ENCODE results near the gene ZNF418.
A peak's percentile ranks its signal among the peaks of the same experiment; 100 is the strongest.

ZNF418 gene

DNA sequence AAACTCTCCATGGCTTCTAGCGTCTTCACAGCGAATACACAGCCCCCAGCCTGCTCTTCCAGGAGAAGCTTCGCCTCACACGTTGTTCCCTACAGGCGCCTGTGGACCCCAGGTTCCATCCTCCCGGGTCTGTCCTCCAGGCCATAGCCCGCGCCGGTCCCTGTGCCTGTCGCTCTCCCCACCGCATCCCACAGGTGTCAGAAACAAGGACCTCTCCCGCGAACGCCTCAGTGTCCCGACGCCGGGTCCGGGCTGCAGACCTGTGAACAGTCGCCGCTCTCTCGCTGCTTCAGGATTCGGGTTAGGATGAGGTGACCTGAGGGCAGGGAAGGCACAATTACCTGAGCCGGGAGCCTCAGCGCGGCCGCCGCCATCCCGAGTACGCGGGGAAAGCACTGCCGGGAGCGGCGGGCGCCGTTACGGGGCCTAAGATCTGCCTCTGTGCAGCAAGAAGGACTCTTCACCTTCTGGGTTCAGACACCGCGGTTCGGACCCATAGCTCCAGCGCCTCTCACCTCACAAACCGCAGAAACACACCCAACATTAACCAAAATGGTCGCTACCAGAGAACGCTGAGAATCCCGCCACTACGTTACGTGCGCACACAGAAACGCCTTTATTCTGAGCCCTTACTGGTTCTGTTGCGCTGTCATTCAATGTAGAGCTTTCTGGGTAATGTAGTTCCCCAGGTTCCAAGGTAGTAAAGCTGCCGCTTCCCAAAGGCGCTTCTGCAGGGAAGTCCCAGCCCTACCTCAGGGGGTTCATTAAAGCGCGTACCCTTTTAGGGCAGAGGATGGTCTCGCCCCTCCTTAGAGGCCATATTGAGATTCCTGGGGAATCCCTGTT lies at the start of gene ZNF418:
ZNF418 (minus strand) TSS at position 583 of the 846 bp plus-strand sequence. CDS start 1,580 bp downstream, outside the sequence.
- no peaks in the 10 kb centered on the region for H3K27me3 ChIP-seq (ENCODE audit: control insufficient read depth, insufficient read depth, low read length)
- H3K4me1 ChIP-seq (ENCODE audit: control insufficient read depth, insufficient read depth, low read length), result no peaks in the 10 kb centered on the region; the same call in none of the 2 replicates
- H3K27ac ChIP-seq (ENCODE audit: low read depth, low read length), result peak within 1 kb of the TSS; percentile 87

DNA sequence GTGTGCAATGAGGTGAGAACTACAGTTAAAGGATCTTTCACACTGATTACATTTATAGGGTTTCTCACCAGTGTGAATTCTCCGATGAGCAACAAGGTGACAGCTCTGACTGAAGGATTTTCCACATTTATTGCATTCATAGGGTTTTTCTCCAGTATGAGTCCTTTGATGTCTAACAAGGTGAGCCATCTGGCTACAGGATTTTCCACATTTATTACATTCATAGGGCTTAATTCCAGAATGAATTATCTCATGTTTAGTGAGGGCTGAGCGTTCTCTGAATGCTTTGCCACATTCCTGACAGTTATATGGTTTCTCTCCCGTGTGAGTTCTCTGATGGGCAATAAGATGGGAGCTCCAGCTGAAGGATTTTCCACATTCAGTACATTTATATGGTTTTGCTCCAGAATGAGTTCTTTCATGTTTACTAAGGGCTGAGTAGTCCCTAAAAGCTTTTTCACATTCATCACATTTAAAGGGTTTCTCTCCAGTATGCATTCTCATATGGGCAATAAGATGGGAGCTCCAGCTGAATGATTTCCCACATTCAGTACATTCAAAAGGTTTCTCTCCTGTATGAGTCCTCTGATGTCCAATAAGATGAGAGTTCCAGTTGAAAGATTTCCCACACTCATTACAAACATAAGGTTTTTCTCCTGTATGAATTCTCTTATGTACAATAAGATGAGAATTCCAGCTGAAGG lies 43.5 kb upstream of the ZNF418 start:
- Histone ChIP-seq H3K27me3 (ENCODE audit: control insufficient read depth, insufficient read depth, low read length) (no peaks in the 10 kb centered on the region), H3K4me3 (ENCODE audit: low read depth, low read length) (peak overlapping the region; percentile 37; the same call in 1 of the 2 replicates), H3K27ac (ENCODE audit: low read depth, low read length) (no peak overlapping the region), H3K9me3 (ENCODE audit: control insufficient read depth, insufficient read depth, low read length) (peaks cover 95% of the 10 kb centered on the region), H3K4me1 (ENCODE audit: control insufficient read depth, insufficient read depth, low read length) (no peaks in the 10 kb centered on the region), H3K9ac (ENCODE audit: low read depth, low read length) (no peak overlapping the region), H3K36me3 (ENCODE audit: control insufficient read depth, insufficient read depth, low read length) (peaks cover 59% of the 10 kb centered on the region)

More for the DNA sequence above, at the start of gene ZNF418:
- peak within 1 kb of the TSS; percentile 94 for H3K4me3 ChIP-seq (ENCODE audit: low read depth, low read length)
- H3K9me3 ChIP-seq (ENCODE audit: control insufficient read depth, insufficient read depth, low read length), result peaks cover 18% of the 10 kb centered on the region
- peaks cover 34% of the 10 kb centered on the region for H3K36me3 ChIP-seq (ENCODE audit: control insufficient read depth, insufficient read depth, low read length)
- H3K9ac ChIP-seq (ENCODE audit: low read depth, low read length), result peak within 1 kb of the TSS; percentile 97

DNA sequence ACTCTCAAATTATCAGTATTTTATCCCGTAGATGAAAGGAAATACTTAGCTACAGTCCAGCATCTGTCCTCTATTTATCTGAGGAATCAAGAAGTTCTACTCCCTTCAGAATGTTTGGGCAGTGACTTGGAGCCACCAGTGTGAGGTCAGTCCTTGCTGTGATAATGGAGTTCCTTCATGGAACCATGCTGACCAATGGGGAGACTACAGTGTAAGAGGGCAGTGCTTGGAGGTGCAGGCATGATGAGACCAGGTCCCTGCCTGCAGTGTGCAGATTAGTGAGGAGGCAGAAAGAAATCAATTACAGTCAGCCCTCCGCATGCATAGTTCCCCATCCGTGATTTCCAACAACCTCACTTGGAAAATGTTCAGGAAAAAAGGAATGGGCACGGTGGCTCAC lies 39.2 kb upstream of the ZNF418 start, which contains the start of gene C19orf18:
C19orf18 (minus strand) TSS at position 101 of the 400 bp plus-strand sequence. CDS start 102 bp downstream, outside the sequence.
- no peak within 1 kb of the TSS for H3K4me3 ChIP-seq (ENCODE audit: low read depth, low read length)
- H3K4me1 ChIP-seq (ENCODE audit: control insufficient read depth, insufficient read depth, low read length), result no peaks in the 10 kb centered on the region
- no peaks in the 10 kb centered on the region for H3K27me3 ChIP-seq (ENCODE audit: control insufficient read depth, insufficient read depth, low read length)
- H3K9me3 ChIP-seq (ENCODE audit: control insufficient read depth, insufficient read depth, low read length), result peaks cover 89% of the 10 kb centered on the region
- H3K9ac ChIP-seq (ENCODE audit: low read depth, low read length), result no peak within 1 kb of the TSS
- peaks cover 17% of the 10 kb centered on the region for H3K36me3 ChIP-seq (ENCODE audit: control insufficient read depth, insufficient read depth, low read length)
- no peak within 1 kb of the TSS for H3K27ac ChIP-seq (ENCODE audit: low read depth, low read length)

DNA sequence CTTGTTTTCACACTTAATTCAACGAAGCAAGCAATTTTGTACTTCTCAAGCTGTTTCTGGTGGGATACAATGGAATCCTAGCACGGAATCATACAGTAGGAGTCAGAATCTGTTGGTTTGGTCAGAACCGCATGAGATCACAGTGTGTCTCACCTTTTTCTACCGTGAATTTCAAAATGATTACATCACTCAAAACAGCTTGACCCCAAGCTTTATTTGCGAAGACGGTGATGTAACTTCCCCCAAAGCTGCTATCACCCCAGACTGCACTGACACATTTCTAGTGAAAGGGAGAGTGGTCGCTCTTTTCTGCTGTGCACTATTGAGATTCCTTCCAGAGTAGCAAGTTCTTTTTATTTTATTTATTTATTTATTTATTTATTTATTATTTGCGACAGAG lies 29.6 kb upstream of the ZNF418 start:
- Histone ChIP-seq H3K36me3 (ENCODE audit: control insufficient read depth, insufficient read depth, low read length) (no peaks in the 10 kb centered on the region), H3K9me3 (ENCODE audit: control insufficient read depth, insufficient read depth, low read length) (peaks cover 53% of the 10 kb centered on the region), H3K27me3 (ENCODE audit: control insufficient read depth, insufficient read depth, low read length) (no peaks in the 10 kb centered on the region)

DNA sequence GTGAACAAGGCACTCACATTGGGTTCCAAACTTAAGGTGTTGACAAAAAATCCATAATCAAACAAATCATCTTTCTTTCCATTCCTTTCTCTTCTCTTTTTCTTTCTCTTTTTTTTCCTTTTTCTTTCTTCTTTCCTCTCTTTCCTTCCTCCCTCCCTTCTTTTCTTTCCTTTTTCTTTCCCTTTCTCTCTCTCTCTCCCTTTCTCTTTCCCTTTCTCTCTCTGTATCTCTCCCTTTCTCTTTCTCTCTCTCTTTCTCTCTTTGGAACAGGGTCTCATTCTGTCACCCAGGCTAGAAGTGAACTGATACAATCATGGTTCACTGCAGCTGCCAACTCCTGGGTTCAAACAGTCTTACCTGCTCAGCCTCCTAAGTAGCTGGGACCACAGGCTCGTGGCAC lies 26.6 kb upstream of the ZNF418 start:
- Histone ChIP-seq H3K9me3 (ENCODE audit: control insufficient read depth, insufficient read depth, low read length) (peaks cover 51% of the 10 kb centered on the region), H3K36me3 (ENCODE audit: control insufficient read depth, insufficient read depth, low read length) (no peaks in the 10 kb centered on the region), H3K27ac (ENCODE audit: low read depth, low read length) (no peak overlapping the region), H3K4me3 (ENCODE audit: low read depth, low read length) (no peak overlapping the region), H3K27me3 (ENCODE audit: control insufficient read depth, insufficient read depth, low read length) (no peaks in the 10 kb centered on the region), H3K4me1 (ENCODE audit: control insufficient read depth, insufficient read depth, low read length) (no peaks in the 10 kb centered on the region), H3K9ac (ENCODE audit: low read depth, low read length) (no peak overlapping the region)

More for the DNA sequence above, 29.6 kb upstream of the ZNF418 start:
- no peak overlapping the region for H3K9ac ChIP-seq (ENCODE audit: low read depth, low read length)
- H3K4me1 ChIP-seq (ENCODE audit: control insufficient read depth, insufficient read depth, low read length), result no peaks in the 10 kb centered on the region
- H3K4me3 ChIP-seq (ENCODE audit: low read depth, low read length), result no peak overlapping the region; the same call in 1 of the 2 replicates
- H3K27ac ChIP-seq (ENCODE audit: low read depth, low read length), result no peak overlapping the region

DNA sequence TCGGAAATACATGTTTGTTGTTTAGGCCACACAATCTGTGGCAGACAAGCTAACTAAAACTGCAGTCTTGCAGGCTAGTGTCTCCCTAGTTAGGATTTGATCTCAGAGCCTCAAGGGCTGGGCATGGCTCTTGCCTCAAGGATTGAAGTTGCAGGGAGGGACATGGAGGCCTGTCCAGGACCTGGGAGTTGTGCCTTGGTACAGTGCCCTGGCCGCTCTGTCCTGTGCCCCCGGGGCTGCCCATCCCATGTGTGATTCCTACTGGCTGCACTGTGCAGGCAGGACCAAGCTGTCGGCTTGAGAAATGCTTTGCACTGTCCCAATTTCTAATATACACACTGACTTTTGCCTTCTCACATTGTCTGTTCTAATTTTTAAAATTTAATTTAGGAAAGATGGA lies 19.8 kb upstream of the ZNF418 start:
- no peaks in the 10 kb centered on the region for H3K27me3 ChIP-seq (ENCODE audit: control insufficient read depth, insufficient read depth, low read length)
- no peaks in the 10 kb centered on the region for H3K4me1 ChIP-seq (ENCODE audit: control insufficient read depth, insufficient read depth, low read length)
- no peaks in the 10 kb centered on the region for H3K36me3 ChIP-seq (ENCODE audit: control insufficient read depth, insufficient read depth, low read length)
- H3K9ac ChIP-seq (ENCODE audit: low read depth, low read length), result no peak overlapping the region
- no peak overlapping the region for H3K4me3 ChIP-seq (ENCODE audit: low read depth, low read length)
- H3K27ac ChIP-seq (ENCODE audit: low read depth, low read length), result no peak overlapping the region
- peaks cover 56% of the 10 kb centered on the region for H3K9me3 ChIP-seq (ENCODE audit: control insufficient read depth, insufficient read depth, low read length)

DNA sequence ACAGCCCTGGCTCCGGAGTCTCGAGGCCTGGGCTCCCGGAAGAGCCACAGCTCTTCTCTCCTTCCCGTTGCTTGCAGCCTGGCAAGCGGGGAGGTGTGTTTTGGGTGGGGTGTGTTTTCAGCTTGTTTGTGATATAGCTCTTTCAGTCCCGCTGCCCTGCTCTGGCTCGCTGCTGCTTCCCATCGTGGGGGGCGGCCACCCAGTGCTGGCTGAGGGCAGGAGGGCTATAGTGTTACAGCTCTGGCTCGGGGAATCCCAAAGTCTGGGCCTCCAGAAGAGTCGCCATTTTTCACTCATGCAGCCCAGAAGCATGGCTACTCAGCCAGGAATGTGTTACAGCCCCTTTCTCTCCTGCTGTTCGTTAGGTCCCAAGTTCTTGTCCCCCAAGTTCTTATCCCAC lies 14.5 kb upstream of the ZNF418 start:
- Histone ChIP-seq H3K36me3 (ENCODE audit: control insufficient read depth, insufficient read depth, low read length) (no peaks in the 10 kb centered on the region), H3K4me3 (ENCODE audit: low read depth, low read length) (no peak overlapping the region), H3K4me1 (ENCODE audit: control insufficient read depth, insufficient read depth, low read length) (no peaks in the 10 kb centered on the region), H3K9me3 (ENCODE audit: control insufficient read depth, insufficient read depth, low read length) (peaks cover 34% of the 10 kb centered on the region), H3K27me3 (ENCODE audit: control insufficient read depth, insufficient read depth, low read length) (no peaks in the 10 kb centered on the region), H3K27ac (ENCODE audit: low read depth, low read length) (no peak overlapping the region), H3K9ac (ENCODE audit: low read depth, low read length) (no peak overlapping the region)

DNA sequence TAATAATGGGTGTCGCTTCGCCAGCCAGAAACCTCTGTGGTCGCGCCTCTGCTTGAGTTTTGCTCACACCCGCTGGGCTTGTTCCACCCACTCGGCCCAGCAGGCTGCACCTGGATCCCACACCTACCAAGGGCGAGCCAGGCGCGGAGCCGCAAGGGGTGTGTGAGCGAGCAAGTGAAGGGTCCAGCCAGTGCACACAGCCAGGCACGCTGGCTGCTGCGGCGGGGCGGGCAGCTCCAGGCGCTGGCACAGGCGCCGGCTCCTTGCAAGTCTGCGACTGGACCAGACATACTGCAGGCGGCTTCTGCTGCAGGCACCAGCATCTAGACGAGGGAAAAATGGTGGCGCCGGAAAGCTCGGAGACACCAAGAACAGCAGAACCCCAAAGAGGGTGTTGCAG lies 14.1 kb upstream of the ZNF418 start:
- no peaks in the 10 kb centered on the region for H3K27me3 ChIP-seq (ENCODE audit: control insufficient read depth, insufficient read depth, low read length)

DNA sequence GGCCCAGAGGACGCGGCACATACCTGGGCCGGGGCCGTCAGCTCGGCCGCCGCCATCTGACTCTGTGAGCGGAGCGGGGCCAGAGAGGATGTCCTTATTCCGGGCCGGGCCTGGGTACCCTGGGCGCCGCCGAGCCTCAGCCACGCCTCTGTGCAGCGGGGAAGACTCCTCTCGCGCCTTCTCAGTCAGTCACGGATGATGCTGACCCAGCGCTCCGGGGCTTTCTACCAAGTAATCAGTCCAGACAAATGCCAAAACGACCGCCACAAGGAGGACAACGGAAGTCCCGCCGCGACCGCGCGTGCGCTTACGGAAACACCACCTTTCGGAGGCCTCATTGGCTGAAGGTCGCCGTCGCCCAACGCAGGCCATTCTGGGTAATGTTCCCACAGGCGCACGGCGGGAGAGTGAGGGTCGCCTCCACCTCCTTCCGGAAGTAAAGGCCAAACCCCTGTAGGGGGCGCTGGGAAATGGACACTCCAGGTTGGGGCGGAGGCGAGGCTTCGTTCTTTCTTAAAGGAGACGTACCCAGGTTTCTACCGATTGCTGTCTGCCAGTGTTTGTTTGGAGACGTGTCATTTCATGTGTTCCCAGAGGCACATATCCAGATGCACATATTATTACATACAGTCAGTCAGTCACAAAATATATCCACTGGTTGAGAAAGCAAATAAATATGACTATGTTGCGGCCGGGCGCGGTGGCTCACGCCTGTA lies 12.4 kb upstream of the ZNF418 start, which contains the start of gene ZNF256:
ZNF256 (minus strand) TSS at position 288 of the 716 bp plus-strand sequence; CDS start at position 56, 232 bp downstream.
- Histone ChIP-seq H3K4me1 (ENCODE audit: control insufficient read depth, insufficient read depth, low read length) (no peaks in the 10 kb centered on the region), H3K4me3 (ENCODE audit: low read depth, low read length) (peak within 1 kb of the TSS; percentile 98), H3K9ac (ENCODE audit: low read depth, low read length) (peak within 1 kb of the TSS; percentile 90), H3K36me3 (ENCODE audit: control insufficient read depth, insufficient read depth, low read length) (peaks cover 19% of the 10 kb centered on the region), H3K9me3 (ENCODE audit: control insufficient read depth, insufficient read depth, low read length) (peaks cover 36% of the 10 kb centered on the region), H3K27ac (ENCODE audit: low read depth, low read length) (peak within 1 kb of the TSS; percentile 81), H3K27me3 (ENCODE audit: control insufficient read depth, insufficient read depth, low read length) (no peaks in the 10 kb centered on the region)

More for the DNA sequence above, 14.1 kb upstream of the ZNF418 start:
- Histone ChIP-seq H3K4me1 (ENCODE audit: control insufficient read depth, insufficient read depth, low read length) (no peaks in the 10 kb centered on the region), H3K36me3 (ENCODE audit: control insufficient read depth, insufficient read depth, low read length) (peaks cover 2% of the 10 kb centered on the region; the same call in 1 of the 2 replicates), H3K9me3 (ENCODE audit: control insufficient read depth, insufficient read depth, low read length) (peaks cover 31% of the 10 kb centered on the region), H3K4me3 (ENCODE audit: low read depth, low read length) (no peak overlapping the region), H3K9ac (ENCODE audit: low read depth, low read length) (no peak overlapping the region), H3K27ac (ENCODE audit: low read depth, low read length) (no peak overlapping the region)

DNA sequence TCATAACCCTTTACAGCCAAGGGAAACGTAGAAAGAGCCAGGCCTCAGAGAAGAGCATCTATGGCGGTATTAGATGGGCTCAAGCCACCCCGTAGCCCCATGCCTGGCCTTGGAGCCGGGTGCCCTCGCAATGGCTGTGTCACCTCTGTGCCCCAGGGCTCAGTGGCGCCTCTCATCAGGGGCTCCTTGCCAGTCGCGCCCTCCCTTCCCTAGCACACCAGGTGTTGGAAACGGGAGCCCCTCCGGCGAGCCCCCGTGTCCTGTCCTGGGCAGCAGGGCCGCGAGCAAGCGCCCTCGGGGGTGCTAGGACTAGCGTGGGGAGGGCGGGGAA lies 11.9 kb upstream of the ZNF418 start:
- H3K27me3 ChIP-seq (ENCODE audit: control insufficient read depth, insufficient read depth, low read length), result no peaks in the 10 kb centered on the region
- H3K4me1 ChIP-seq (ENCODE audit: control insufficient read depth, insufficient read depth, low read length), result no peaks in the 10 kb centered on the region
- H3K36me3 ChIP-seq (ENCODE audit: control insufficient read depth, insufficient read depth, low read length), result peaks cover 24% of the 10 kb centered on the region
- H3K9ac ChIP-seq (ENCODE audit: low read depth, low read length), result peak overlapping the region; percentile 90
- peaks cover 37% of the 10 kb centered on the region for H3K9me3 ChIP-seq (ENCODE audit: control insufficient read depth, insufficient read depth, low read length)
- peak overlapping the region; percentile 98 for H3K4me3 ChIP-seq (ENCODE audit: low read depth, low read length)
- peak overlapping the region; percentile 81 for H3K27ac ChIP-seq (ENCODE audit: low read depth, low read length)
